Activated CD4-positive, alpha-beta T cell treated with anti-CD3 and anti-CD28 coated beads for 36 hours (primary cell): ENCODE data around the gene SHC4. TPM values are rescaled to one million over a fixed set of nuclear protein-coding genes. Genes with fewer than 3 reads are reported as not detected.

Experiments
- ATAC-seq: fragments of 200-7000 bp; cut with Tn5 transposase; one replicate; pipeline ENCODE4 v1.10.0; 2021; ENCODE audit warnings: mild to moderate bottlenecking, moderate library complexity
- CTCF ChIA-PET: fragments of 350-600 bp; sonication (Branson Sonifier 250); formaldehyde crosslinking; loops from one replicate; lab custom pipeline; 2021; ENCODE audit warnings: antibody characterized with exemption; lab: Charles Lee
- POLR2A ChIA-PET: fragments of 350-600 bp; sonication (Branson Sonifier 250); formaldehyde crosslinking; loops from one replicate; lab custom pipeline; 2021; ENCODE audit warnings: antibody characterized with exemption, inconsistent platforms; lab: Charles Lee
- DNase-seq: peaks from one replicate; pipeline ENCODE4 v3.0.0-alpha.2; 2020
- H3K27ac Mint-ChIP-seq: one replicate; pipeline ENCODE4 v1.8.0; 2021; ENCODE audit warnings: mixed read lengths
- H3K27me3 Mint-ChIP-seq: one replicate; pipeline ENCODE4 v1.8.0; 2021; ENCODE audit warnings: mixed read lengths
- H3K36me3 Mint-ChIP-seq: one replicate; pipeline ENCODE4 v1.8.0; 2021; ENCODE audit warnings: low read depth, mixed read lengths
- H3K4me1 Mint-ChIP-seq: one replicate; pipeline ENCODE4 v1.8.0; 2021; ENCODE audit warnings: mixed read lengths
- H3K4me3 Mint-ChIP-seq: one replicate; pipeline ENCODE4 v1.8.0; 2021; ENCODE audit warnings: mild to moderate bottlenecking, moderate library complexity, mixed read lengths
- H3K9me3 Mint-ChIP-seq: one replicate; pipeline ENCODE4 v1.8.0; 2021; ENCODE audit warnings: low read depth, mixed read lengths
- intact Hi-C, 2 experiments: fragments of 100-400 bp; cut with DNase I in 1 of 2; cut with micrococcal nuclease in 1 of 2; formaldehyde crosslinking; loops; one replicate each; pipeline versions ENCODE4 v1.14.2 to v1.15.1; 2022 to 2024; cut with DNase I, micrococcal nuclease
- total RNA-seq, 2 experiments: library from RNA; stranded (reverse); gene quantifications; one replicate each; pipeline ENCODE4 v1.2.3, GENCODE V29; 2021

SHC4 gene
- total RNA-seq, 2 experiments from 2014 or later: 1.4 TPM

GRCh38 chr15:48883699-48884098 lies 80.0 kb downstream of the SHC4 start:
- Mint-ChIP-seq H3K27me3 (peaks cover 14% of the 10 kb centered on the region), H3K4me1 (peaks cover 38% of the 10 kb centered on the region), H3K36me3 (peaks cover 18% of the 10 kb centered on the region), H3K9me3 (peaks cover under 1% of the 10 kb centered on the region), H3K4me3 (no peak overlapping the region), H3K27ac (no peak overlapping the region)
- no peak for ATAC-seq
- ChIA-PET POLR2A (no interaction called here), CTCF (no interaction called here)
- DNase-seq: no peak
- intact Hi-C loops: no loop called here

- Mint-ChIP-seq H3K4me1 (peaks cover 45% of the 10 kb centered on the region), H3K27me3 (peaks cover 9% of the 10 kb centered on the region), H3K36me3 (peaks cover 28% of the 10 kb centered on the region), H3K4me3 (peak overlapping the region; percentile 98), H3K9me3 (peaks cover 3% of the 10 kb centered on the region), H3K27ac (peak overlapping the region; percentile 48)
- ATAC-seq (no peak), DNase-seq (no peak)
- intact Hi-C loops: no loop called here
- ChIA-PET POLR2A (no interaction called here), CTCF (interaction anchor here (1.1 kb wide), 1 partner anchor 95 kb away, joined by 5 read pairs; no protein-coding TSS in a partner anchor)
These were observed 83.6 kb downstream of the SHC4 start for GRCh38 chr15:48880070-48880634.

- DNase-seq (peak; percentile 96), ATAC-seq (peak; percentile 91)
- intact Hi-C loops: loop anchor here (1.0 to 10.0 kb wide), 15 partner anchors 49 to 1477 kb away; partner anchors contain the start of genes CEP152 (in 2 of the 2), COPS2 (in 2 of the 2), DTWD1 (in 2 of the 2) and FAM227B (in 2 of the 2)
- Mint-ChIP-seq H3K27ac (peak within 1 kb of the TSS; percentile 99), H3K27me3 (peaks cover 7% of the 10 kb centered on the region), H3K9me3 (peaks cover 3% of the 10 kb centered on the region), H3K4me3 (peak within 1 kb of the TSS; percentile 98), H3K4me1 (peaks cover 45% of the 10 kb centered on the region), H3K36me3 (peaks cover 28% of the 10 kb centered on the region)
- ChIA-PET CTCF (interaction anchor here (0.6 to 1.7 kb wide), 15 partner anchors 10 to 1267 kb away, joined by 3 to 10 read pairs (median 3); partner anchors contain the start of gene SHC4), POLR2A (interaction anchor here (0.6 to 1.5 kb wide), 9 partner anchors 16 to 1476 kb away, joined by 3 to 8 read pairs (median 3); partner anchors contain the start of genes CEP152, COPS2, GALK2 and SECISBP2L)
These were observed 85.8 kb downstream of the SHC4 start, which contains the start of gene EID1 for GRCh38 chr15:48877630-48878595. TSS of gene EID1 (plus strand) at chr15:48878134. CDS start at chr15:48878177, 43 bp downstream.

- DNase-seq (no peak), ATAC-seq (no peak)
- ChIA-PET POLR2A (interaction anchor here (0.6 kb wide), 1 partner anchor 1588 kb away, joined by 3 read pairs; no protein-coding TSS in a partner anchor), CTCF (interaction anchor here (0.8 to 1.6 kb wide), 2 partner anchors 10 to 98 kb away, joined by 3 read pairs; no protein-coding TSS in a partner anchor)
- Mint-ChIP-seq H3K4me1 (peaks cover 29% of the 10 kb centered on the region), H3K9me3 (peaks cover 3% of the 10 kb centered on the region), H3K27me3 (peaks cover 19% of the 10 kb centered on the region), H3K27ac (no peak overlapping the region), H3K4me3 (no peak overlapping the region), H3K36me3 (peaks cover 26% of the 10 kb centered on the region)
- intact Hi-C loops: loop anchor here (5.0 to 10.0 kb wide), 8 partner anchors 51 to 1479 kb away; partner anchors contain the start of genes DTWD1 (in 1 of the 2), DUT (in 1 of the 2), FAM227B (in 1 of the 2) and GABPB1 (in 1 of the 2)
These were observed 87.7 kb downstream of the SHC4 start for GRCh38 chr15:48876057-48876456.

- Mint-ChIP-seq H3K4me3 (no peak overlapping the region), H3K27me3 (peaks cover 19% of the 10 kb centered on the region), H3K27ac (no peak overlapping the region), H3K4me1 (peaks cover 26% of the 10 kb centered on the region), H3K9me3 (peaks cover 3% of the 10 kb centered on the region), H3K36me3 (peaks cover 25% of the 10 kb centered on the region)
- peak; percentile 28 for DNase-seq
- no peak for ATAC-seq
- CTCF ChIA-PET: interaction anchor here (0.7 to 1.6 kb wide), 4 partner anchors 10 to 545 kb away, joined by 3 to 4 read pairs (median 3); no protein-coding TSS in a partner anchor
- POLR2A ChIA-PET: interaction anchor here (0.6 kb wide), 1 partner anchor 1588 kb away, joined by 3 read pairs; no protein-coding TSS in a partner anchor
- intact Hi-C loops: loop anchor here (5.0 to 10.0 kb wide), 8 partner anchors 52 to 1479 kb away; partner anchors contain the start of genes DTWD1 (in 1 of the 2), DUT (in 1 of the 2), FAM227B (in 1 of the 2) and GABPB1 (in 1 of the 2)
These were observed 88.3 kb downstream of the SHC4 start for GRCh38 chr15:48875241-48875960.

GRCh38 chr15:48872632-48873031 lies 91.1 kb downstream of the SHC4 start:
- CTCF ChIA-PET: interaction anchor here (0.7 kb wide), 1 partner anchor 103 kb away, joined by 3 read pairs; no protein-coding TSS in a partner anchor
- H3K4me1 Mint-ChIP-seq: peaks cover 9% of the 10 kb centered on the region
- H3K27me3 Mint-ChIP-seq: peaks cover 26% of the 10 kb centered on the region
- no peaks in the 10 kb centered on the region for H3K9me3 Mint-ChIP-seq
- POLR2A ChIA-PET: no interaction called here
- peaks cover under 1% of the 10 kb centered on the region for H3K36me3 Mint-ChIP-seq
- ATAC-seq (no peak), DNase-seq (no peak)
- no peak overlapping the region for H3K27ac Mint-ChIP-seq
- intact Hi-C loops: loop anchor here in 1 of 2 experiments (10.0 kb wide), 2 partner anchors 538 to 1482 kb away; partner anchors contain the start of genes DUT and GABPB1
- H3K4me3 Mint-ChIP-seq: no peak overlapping the region

- intact Hi-C loops: loop anchor here in 1 of 2 experiments (10.0 kb wide), 2 partner anchors 537 to 1483 kb away; partner anchors contain the start of genes DUT and GABPB1
- POLR2A ChIA-PET: interaction anchor here (0.7 kb wide), 1 partner anchor 10 kb away, joined by 3 read pairs; no protein-coding TSS in a partner anchor
- no peaks in the 10 kb centered on the region for H3K9me3 Mint-ChIP-seq
- no peaks in the 10 kb centered on the region for H3K36me3 Mint-ChIP-seq
- CTCF ChIA-PET: no interaction called here
- no peak overlapping the region for H3K27ac Mint-ChIP-seq
- peaks cover 5% of the 10 kb centered on the region for H3K4me1 Mint-ChIP-seq
- no peak for DNase-seq
- H3K4me3 Mint-ChIP-seq: no peak overlapping the region
- ATAC-seq: no peak
- H3K27me3 Mint-ChIP-seq: peaks cover 26% of the 10 kb centered on the region
These were observed 92.2 kb downstream of the SHC4 start for GRCh38 chr15:48871542-48871941.

- Mint-ChIP-seq H3K9me3 (no peaks in the 10 kb centered on the region), H3K27me3 (peaks cover 26% of the 10 kb centered on the region), H3K4me3 (no peak overlapping the region), H3K4me1 (no peaks in the 10 kb centered on the region), H3K27ac (no peak overlapping the region), H3K36me3 (no peaks in the 10 kb centered on the region)
- ATAC-seq (no peak), DNase-seq (no peak)
- ChIA-PET POLR2A (no interaction called here), CTCF (interaction anchor here (0.9 to 3.8 kb wide), 3 partner anchors 8 to 113 kb away, joined by 6 to 14 read pairs (median 7); no protein-coding TSS in a partner anchor)
- intact Hi-C loops: loop anchor here in 1 of 2 experiments (10.0 kb wide), 2 partner anchors 535 to 1485 kb away; partner anchors contain the start of genes DUT and GABPB1
These were observed 93.8 kb downstream of the SHC4 start for GRCh38 chr15:48869966-48870365.

GRCh38 chr15:48868536-48868935 lies 95.2 kb downstream of the SHC4 start:
- DNase-seq: no peak
- ChIA-PET POLR2A (no interaction called here), CTCF (interaction anchor here (0.7 to 3.8 kb wide), 5 partner anchors 10 to 106 kb away, joined by 3 to 14 read pairs (median 6); partner anchors contain the start of gene EID1)
- intact Hi-C loops: no loop called here
- Mint-ChIP-seq H3K27ac (no peak overlapping the region), H3K4me1 (no peaks in the 10 kb centered on the region), H3K36me3 (no peaks in the 10 kb centered on the region), H3K4me3 (no peak overlapping the region), H3K9me3 (no peaks in the 10 kb centered on the region), H3K27me3 (peaks cover 23% of the 10 kb centered on the region)
- no peak for ATAC-seq

GRCh38 chr15:48868023-48868422 lies 95.7 kb downstream of the SHC4 start:
- Mint-ChIP-seq H3K9me3 (no peaks in the 10 kb centered on the region), H3K27me3 (peaks cover 20% of the 10 kb centered on the region), H3K4me1 (no peaks in the 10 kb centered on the region), H3K27ac (no peak overlapping the region), H3K36me3 (no peaks in the 10 kb centered on the region), H3K4me3 (no peak overlapping the region)
- no peak for DNase-seq
- ChIA-PET CTCF (interaction anchor here (0.7 to 3.8 kb wide), 5 partner anchors 10 to 107 kb away, joined by 3 to 14 read pairs (median 6); partner anchors contain the start of gene EID1), POLR2A (no interaction called here)
- intact Hi-C loops: no loop called here
- no peak for ATAC-seq
